GM12878 (cell line): ENCODE data around the gene TMEM232. TPM values are rescaled to one million over a fixed set of nuclear protein-coding genes. Genes with fewer than 3 reads are reported as not detected.

Experiments used
- ATAC-seq: fragments of 200-7000 bp; cut with Tn5 transposase; 3 replicates; pipeline ENCODE4 v1.9.1; 2020; ENCODE audit warnings: mild to moderate bottlenecking, moderate library complexity
- BruUV-seq: library from RNA; stranded (reverse); fragments of 400-500 nt; replicated peaks from 2 replicates; lab custom pipeline; 2021; lab: Mats Ljungman, UMichigan
- CTCF ChIA-PET: fragments of 300-600 bp; sonication (Branson Sonifier 250); formaldehyde crosslinking; extraction: SDS; loops from one replicate; lab custom pipeline; 2021; ENCODE audit warnings: inconsistent platforms; lab: Yijun Ruan, JAX
- POLR2A ChIA-PET: fragments of 350-600 bp; formaldehyde crosslinking; extraction: SDS; loops from one replicate; lab custom pipeline; 2021; ENCODE audit warnings: inconsistent platforms; lab: Charles Lee
- RAD21 ChIA-PET: fragments of 300-600 bp; sonication (Branson Sonifier 250); formaldehyde crosslinking; loops from one replicate; lab custom pipeline; 2023; ENCODE audit warnings: antibody characterized with exemption; ENCODE audit not compliant: unreplicated experiment; lab: Charles Lee
- SMC1A ChIA-PET: fragments of 300-600 bp; sonication (Branson Sonifier 250); formaldehyde crosslinking; loops from one replicate; lab custom pipeline; 2023; ENCODE audit not compliant: unreplicated experiment, uncharacterized antibody; lab: Charles Lee
- DNase-seq: peaks from one replicate; pipeline ENCODE4 v3.0.0-alpha.2; 2011; ENCODE audit warnings: low read depth, low spot score
- FAIRE-seq: peaks from 3 replicates; lab custom pipeline; 2011; peaks lifted over from hg19 to GRCh38; lab: Jason Lieb, UNC
- H2AFZ ChIP-seq: 2 replicates; pipeline ENCODE4 v1.6.0; 2011; ENCODE audit warnings: low read depth, low read length, control low read depth; ENCODE audit not compliant: control insufficient read depth
- H3K27ac ChIP-seq: 2 replicates; pipeline ENCODE4 v1.5.1; 2011; ENCODE audit warnings: control low read depth; ENCODE audit not compliant: control insufficient read depth, insufficient read depth
- H3K27me3 ChIP-seq, 2 experiments: replicated peaks in 1 of 2; 2 replicates each; pipeline versions ENCODE4 v1.6.0 to v1.6.1; 2011; ENCODE audit warnings: low read length in 1 of 2; ENCODE audit not compliant: control insufficient read depth in 2 of 2, insufficient read depth in 2 of 2
- H3K36me3 ChIP-seq, 2 experiments: 2 replicates each; pipeline ENCODE4 v1.5.1; 2011; ENCODE audit warnings: low read length in 1 of 2; ENCODE audit not compliant: control insufficient read depth in 2 of 2, insufficient read depth in 2 of 2
- H3K4me1 ChIP-seq: 2 replicates; pipeline ENCODE4 v1.6.1; 2011; ENCODE audit warnings: mild to moderate bottlenecking, low read length, moderate library complexity, mixed read lengths; ENCODE audit not compliant: control insufficient read depth, insufficient read depth
- H3K4me2 ChIP-seq: 2 replicates; pipeline ENCODE4 v1.6.0; 2011; ENCODE audit warnings: control low read depth; ENCODE audit not compliant: control insufficient read depth, insufficient read depth
- H3K4me3 ChIP-seq: fragments of 200-600 bp; sonication (generic); 2 replicates; pipeline ENCODE4 v1.5.1; 2016
- H3K79me2 ChIP-seq: 2 replicates; pipeline ENCODE4 v1.6.0; 2011; ENCODE audit warnings: low read length; ENCODE audit not compliant: control insufficient read depth, insufficient read depth
- H3K9ac ChIP-seq: 2 replicates; pipeline ENCODE4 v1.8.0; 2011; ENCODE audit warnings: low read length, control low read depth, mixed read lengths; ENCODE audit not compliant: control insufficient read depth, insufficient read depth
- H3K9me3 ChIP-seq: replicated peaks from 3 replicates; pipeline ENCODE4 v1.5.1; 2011; ENCODE audit warnings: mild to moderate bottlenecking, low read length; ENCODE audit not compliant: control insufficient read depth, insufficient read depth
- H4K20me1 ChIP-seq: 2 replicates; pipeline ENCODE4 v1.6.0; 2011; ENCODE audit not compliant: control insufficient read depth, insufficient read depth
- ATF2 ChIP-seq: IDR thresholded peaks from 2 replicates; pipeline ENCODE4 v1.6.1; 2012; ENCODE audit warnings: low read length, inconsistent platforms
- BHLHE40 ChIP-seq, 2 experiments: fragments of 450-650 bp in 1 of 2; IDR thresholded peaks; 2 replicates each; pipeline ENCODE4 v1.6.1; 2011 to 2017; ENCODE audit warnings: low read depth in 2 of 2, borderline replicate concordance in 1 of 2, improper control_type of control experiment in 1 of 2, low read length in 1 of 2, mild to moderate bottlenecking in 1 of 2
- E4F1 ChIP-seq: fragments of 450-650 bp; IDR thresholded peaks from 2 replicates; pipeline ENCODE4 v1.6.1; 2018; ENCODE audit warnings: borderline replicate concordance, mild to moderate bottlenecking; ENCODE audit not compliant: partially characterized antibody
- ESRRA ChIP-seq: IDR thresholded peaks from 2 replicates; pipeline ENCODE4 v1.6.1; 2012; ENCODE audit warnings: mild to moderate bottlenecking, low read length, improper control_type of control experiment
- FOS ChIP-seq: IDR thresholded peaks from 3 replicates; pipeline ENCODE4 v1.6.1; 2011; ENCODE audit warnings: borderline replicate concordance; ENCODE audit not compliant: insufficient read length; ENCODE audit errors: extremely low read depth
- GATAD2B ChIP-seq: fragments of 450-650 bp; conservative IDR thresholded peaks from 2 replicates; pipeline ENCODE4 v1.6.1; 2017; ENCODE audit warnings: low read depth, mild to moderate bottlenecking, moderate library complexity
- KAT2A ChIP-seq: conservative IDR thresholded peaks from 2 replicates; pipeline ENCODE4 v1.6.1; 2011; ENCODE audit warnings: low read depth, low read length; ENCODE audit not compliant: control insufficient read depth
- NR2C2 ChIP-seq: IDR thresholded peaks from 2 replicates; pipeline ENCODE4 v1.6.1; 2011; ENCODE audit warnings: borderline replicate concordance, low read depth; ENCODE audit not compliant: control insufficient read depth, insufficient read length
- YBX1 ChIP-seq: fragments of 450-650 bp; IDR thresholded peaks from 2 replicates; pipeline ENCODE4 v1.6.1; 2016; ENCODE audit warnings: antibody characterized with exemption
- in situ Hi-C: fragments of 300-500 bp; cut with MboI; formaldehyde crosslinking; loops from 9 replicates; pipeline ENCODE4 v1.14.3; 2018; ENCODE audit warnings: mixed read lengths
- intact Hi-C: fragments of 100-400 bp; cut with micrococcal nuclease; formaldehyde crosslinking; loops from one replicate; pipeline ENCODE4 v1.14.2; 2022; ENCODE audit not compliant: unreplicated experiment
- polyA plus RNA-seq, 11 experiments: library from polyadenylated mRNA; depleted of rRNA in 4 of 11; unstranded in 6 of 11; stranded (reverse) in 5 of 11; fragments of >200 nt; fragmentation: Nextera tagmentation in 4 of 11; fragmentation: Illumina TruSeq in 1 of 11; extraction: Ambion mirVana in 4 of 11; extraction: Trizol in 1 of 11; gene quantifications; 1 replicate in 1 of 11; 2 replicates in 10 of 11; pipeline versions ENCODE4 v1.2.1 to v1.2.3, GENCODE V29; 2011 to 2016; ENCODE audit warnings: inconsistent platforms in 2 of 11, missing spikeins in 2 of 11, low read depth in 1 of 11
- total RNA-seq, 4 experiments: library from RNA; depleted of rRNA in 3 of 4; stranded (reverse); fragments of >200 nt in 3 of 4; fragmentation: Illumina TruSeq in 1 of 4; extraction: Trizol in 1 of 4; gene quantifications; 2 replicates each; pipeline versions ENCODE4 v1.2.1 to v1.2.3, GENCODE V29; 2013 to 2021

The TMEM232 gene
- total and polyA plus RNA-seq, 10 of the 15 experiments (the other 5 are each of a cell fraction or from before 2014, with no cell fraction given) = 0.29 to 1.3 (median 0.91) TPM

DNA sequence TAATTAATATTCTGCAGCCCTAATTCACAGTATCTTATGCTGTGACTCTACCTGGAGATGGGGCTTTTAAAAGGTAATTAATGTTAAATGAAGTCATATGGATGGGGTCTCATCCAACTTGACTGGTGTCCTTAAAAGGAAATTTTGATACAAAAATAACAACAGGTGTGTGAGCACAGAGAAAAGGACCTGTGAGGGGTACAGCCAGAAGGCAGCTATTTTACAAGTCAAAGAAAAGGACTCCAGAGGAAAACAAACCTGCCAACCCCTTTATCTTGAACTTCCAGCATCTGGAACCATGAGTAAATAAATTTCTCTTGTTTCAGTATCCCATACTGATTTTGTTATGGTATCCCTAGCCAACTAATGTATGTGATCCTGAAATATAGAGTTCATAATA is 250.3 kb downstream of the TMEM232 start:
- H3K27ac ChIP-seq = no peak overlapping the region
- intact Hi-C loops = no loop called here
- no peak overlapping the region for H3K9ac ChIP-seq
- no peaks in the 10 kb centered on the region for H4K20me1 ChIP-seq
- no peak for TF ChIP-seq GATAD2B
- TF ChIP-seq E4F1 = no peak
- no peak for TF ChIP-seq ESRRA
- TF ChIP-seq ATF2 = no peak
- no peak for TF ChIP-seq KAT2A
- no peak for TF ChIP-seq YBX1
- no peak for TF ChIP-seq FOS
- TF ChIP-seq BHLHE40 (IDR thresholded peaks at IDR 0.05; ENCODE audit: borderline replicate concordance in 1 of 2, low read depth in 2 of 2, low read length in 1 of 2) = no peak
- no peak for TF ChIP-seq NR2C2
- POLR2A ChIA-PET = no interaction called here
- H3K36me3 ChIP-seq = no peaks in the 10 kb centered on the region
- no peaks in the 10 kb centered on the region for H3K27me3 ChIP-seq
- CTCF ChIA-PET = no interaction called here
- no peaks in the 10 kb centered on the region for H3K79me2 ChIP-seq
- H3K4me3 ChIP-seq = no peak overlapping the region
- SMC1A ChIA-PET = no interaction called here
- in situ Hi-C loops = no loop called here
- ATAC-seq (no peak), FAIRE-seq (no peak), DNase-seq (no peak)
- no peak overlapping the region for H2AFZ ChIP-seq
- RAD21 ChIA-PET = no interaction called here
- H3K4me1 ChIP-seq = no peaks in the 10 kb centered on the region
- no peak overlapping the region for H3K4me2 ChIP-seq
- no TSS peak for BruUV-seq
- H3K9me3 ChIP-seq = no peaks in the 10 kb centered on the region
